GM12872 (cell line): ENCODE results near the gene ARNT2.

Experiments used
- TF ChIP-seq, protein P1 (sequence below): IDR thresholded peaks from 3 replicates; pipeline ENCODE4 v1.5.1; 2011; ENCODE audit warnings: low read depth, mild to moderate bottlenecking, low read length, moderate library complexity; ENCODE audit not compliant: insufficient read depth

ARNT2 gene

DNA sequence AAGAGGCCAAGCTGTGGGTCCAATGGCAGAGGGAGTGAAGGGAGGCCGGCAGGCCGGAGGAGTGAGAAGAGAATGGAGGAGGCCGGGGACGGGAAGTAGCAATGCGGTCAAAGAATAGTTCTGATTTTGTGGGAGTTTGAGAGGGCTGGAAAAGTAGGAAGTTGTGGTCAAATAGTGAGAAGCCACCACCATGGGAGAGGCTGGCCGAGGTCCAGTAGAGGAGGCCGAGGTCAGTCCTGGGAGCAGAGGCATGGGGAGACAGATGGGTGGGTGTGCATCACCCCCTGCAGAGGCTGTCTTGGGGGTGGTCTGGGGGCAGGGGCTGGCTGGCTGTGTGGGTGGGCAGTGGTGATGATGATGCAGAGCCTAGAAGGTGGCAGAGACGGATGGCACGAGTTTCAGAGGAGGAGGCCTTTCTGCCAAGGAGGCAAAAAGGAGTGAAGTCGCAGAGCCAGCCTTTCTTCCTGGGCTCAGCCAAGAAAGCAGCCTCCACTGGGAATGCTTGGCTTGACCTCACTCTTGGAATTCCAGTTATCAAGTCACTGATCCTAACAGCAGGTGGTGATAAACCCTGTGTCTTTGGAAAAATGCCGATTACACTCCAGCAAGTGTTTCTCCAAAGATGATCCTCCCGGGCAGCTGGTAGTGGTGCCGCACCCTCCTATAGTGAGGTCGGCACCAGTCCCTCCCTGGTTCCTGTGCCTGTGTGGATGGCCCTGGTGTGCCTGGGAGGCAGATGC is 57.3 kb downstream of the ARNT2 start:
- TF ChIP-seq, protein P1, sequence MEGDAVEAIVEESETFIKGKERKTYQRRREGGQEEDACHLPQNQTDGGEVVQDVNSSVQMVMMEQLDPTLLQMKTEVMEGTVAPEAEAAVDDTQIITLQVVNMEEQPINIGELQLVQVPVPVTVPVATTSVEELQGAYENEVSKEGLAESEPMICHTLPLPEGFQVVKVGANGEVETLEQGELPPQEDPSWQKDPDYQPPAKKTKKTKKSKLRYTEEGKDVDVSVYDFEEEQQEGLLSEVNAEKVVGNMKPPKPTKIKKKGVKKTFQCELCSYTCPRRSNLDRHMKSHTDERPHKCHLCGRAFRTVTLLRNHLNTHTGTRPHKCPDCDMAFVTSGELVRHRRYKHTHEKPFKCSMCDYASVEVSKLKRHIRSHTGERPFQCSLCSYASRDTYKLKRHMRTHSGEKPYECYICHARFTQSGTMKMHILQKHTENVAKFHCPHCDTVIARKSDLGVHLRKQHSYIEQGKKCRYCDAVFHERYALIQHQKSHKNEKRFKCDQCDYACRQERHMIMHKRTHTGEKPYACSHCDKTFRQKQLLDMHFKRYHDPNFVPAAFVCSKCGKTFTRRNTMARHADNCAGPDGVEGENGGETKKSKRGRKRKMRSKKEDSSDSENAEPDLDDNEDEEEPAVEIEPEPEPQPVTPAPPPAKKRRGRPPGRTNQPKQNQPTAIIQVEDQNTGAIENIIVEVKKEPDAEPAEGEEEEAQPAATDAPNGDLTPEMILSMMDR = no peak

DNA sequence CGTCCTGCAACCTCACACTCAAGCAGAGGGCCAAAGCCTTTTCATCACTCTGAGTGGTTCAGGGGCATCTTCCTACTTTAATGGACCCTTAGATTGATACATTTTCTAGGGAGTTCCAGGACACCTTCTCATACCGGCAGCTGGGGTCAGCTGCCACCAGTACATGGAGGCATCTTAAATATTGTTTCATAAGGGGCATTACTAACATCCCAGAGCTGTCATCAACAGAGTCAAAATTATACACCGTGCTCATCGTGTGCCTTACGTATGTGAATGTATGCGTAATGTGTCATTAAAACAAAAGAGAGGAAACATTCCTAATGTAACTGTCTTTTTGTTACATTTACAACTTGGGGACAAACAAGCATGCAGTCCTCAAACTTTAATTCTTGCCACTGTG is 57.9 kb downstream of the ARNT2 start:
- TF ChIP-seq, protein P1 = no peak

GRCh38 chr15:80462836-80463512 is 58.8 kb downstream of the ARNT2 start:
- TF ChIP-seq, protein P1 = no peak

DNA sequence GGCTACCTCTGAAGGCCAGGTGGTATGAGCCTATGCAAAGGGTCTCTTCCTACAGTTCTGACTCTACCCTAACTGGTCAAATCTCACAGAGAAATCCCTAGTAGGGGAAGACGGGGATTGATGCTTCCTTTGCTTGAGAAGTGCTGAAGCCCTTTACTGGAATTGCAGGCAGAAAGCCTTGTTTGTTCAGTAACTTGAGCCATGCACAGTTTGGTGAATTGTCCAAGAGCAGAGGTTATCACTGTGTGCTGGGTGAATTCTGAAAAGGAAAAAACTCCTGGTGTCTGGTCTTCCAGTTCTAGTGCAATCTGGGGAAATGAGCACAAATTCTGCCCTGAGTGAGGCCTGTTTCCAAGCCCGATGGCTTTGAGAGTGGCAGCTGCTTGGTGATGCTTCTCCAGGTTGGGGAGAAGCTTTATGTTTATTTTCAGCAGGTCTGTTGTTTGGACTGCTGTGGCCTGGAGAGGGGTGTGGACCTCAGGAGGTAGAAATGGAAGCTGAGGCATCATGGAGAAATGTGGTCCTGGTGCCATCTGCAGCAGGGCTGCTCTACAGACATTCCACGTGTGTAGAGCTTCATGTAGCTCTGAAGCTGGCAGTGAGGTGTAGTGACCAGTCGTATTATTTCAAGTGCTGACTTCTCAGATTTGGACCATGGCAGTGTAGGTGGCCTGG is 60.9 kb downstream of the ARNT2 start:
- TF ChIP-seq, protein P1 = no peak

- TF ChIP-seq, protein P1 = no peak
These were observed 61.4 kb downstream of the ARNT2 start for GRCh38 chr15:80465626-80466005.

- TF ChIP-seq, protein P1 = no peak
These were observed 62.4 kb downstream of the ARNT2 start for GRCh38 chr15:80466543-80466942.

- TF ChIP-seq, protein P1 = no peak
These were observed 63.1 kb downstream of the ARNT2 start for GRCh38 chr15:80467311-80467714.
